Fibroblast of the conjunctiva (primary cell): ENCODE measurements around the gene DCBLD2.
A peak's percentile ranks its signal among the peaks of the same experiment; 100 is the strongest.

Experiments
- DNase-seq: peaks from one replicate; pipeline ENCODE4 v3.0.0-alpha.2; 2010; ENCODE audit warnings: low read depth

Gene DCBLD2

DNA sequence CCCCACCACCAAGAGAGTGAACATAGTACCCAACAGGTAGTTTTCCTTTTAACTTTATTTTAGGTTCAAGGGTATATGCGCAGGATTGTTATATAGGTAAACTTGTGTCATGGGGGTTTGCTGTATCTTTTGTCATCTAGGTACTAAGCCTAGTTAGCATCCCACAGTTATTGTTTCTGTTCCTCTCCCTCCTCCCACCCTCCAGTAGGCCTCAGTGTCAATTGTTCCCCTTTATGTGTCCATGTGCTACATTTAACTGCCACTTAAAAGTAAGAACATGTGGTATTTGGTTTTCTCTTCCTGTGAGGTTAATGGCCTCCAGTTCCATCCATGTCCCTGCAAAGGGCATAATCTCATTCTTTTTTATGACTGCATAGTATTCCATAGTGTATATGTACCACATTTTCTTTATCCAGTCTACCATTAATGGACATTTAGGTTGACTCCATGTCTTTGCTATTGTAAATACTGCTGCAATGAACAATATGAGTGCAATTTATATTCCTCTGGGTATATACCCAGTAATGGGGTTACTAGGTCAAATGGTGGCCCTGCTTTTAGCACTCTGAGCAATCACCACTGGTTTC, 72.2 kb downstream of the DCBLD2 start:
- DNase-seq, result no peak

DNA sequence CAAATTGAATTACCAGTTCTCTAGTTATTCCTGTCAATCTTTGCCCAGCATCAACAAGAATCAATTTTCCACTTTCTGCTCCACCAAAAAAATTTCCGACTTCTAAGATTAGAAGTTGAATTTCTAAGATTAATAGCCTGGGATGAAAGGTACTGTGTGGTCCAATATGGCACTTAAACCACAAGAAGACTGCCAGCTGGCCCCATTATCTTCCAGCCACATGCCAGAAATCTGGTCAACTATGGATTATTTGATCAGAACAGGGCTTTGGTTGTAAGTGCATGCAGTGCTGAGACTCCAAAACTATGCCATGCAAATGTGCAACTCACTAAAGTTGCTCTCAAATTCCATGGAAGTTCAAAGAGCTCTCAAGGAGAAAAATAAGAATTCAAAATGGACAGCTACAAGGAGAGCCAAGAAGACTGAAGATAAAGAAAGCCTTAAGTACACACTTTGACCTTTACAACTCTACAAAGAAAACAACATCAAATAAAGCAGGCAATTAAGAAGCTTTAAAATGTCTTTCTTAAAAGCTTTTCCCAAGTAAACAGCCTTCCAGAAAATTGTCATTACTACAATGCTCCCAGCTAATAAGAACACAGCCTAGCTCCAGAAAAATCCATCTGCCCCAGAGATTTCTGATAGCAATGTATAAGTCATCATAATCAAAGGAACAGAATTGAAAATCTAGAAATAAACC, 74.1 kb downstream of the DCBLD2 start:
- no peak for DNase-seq

DNA sequence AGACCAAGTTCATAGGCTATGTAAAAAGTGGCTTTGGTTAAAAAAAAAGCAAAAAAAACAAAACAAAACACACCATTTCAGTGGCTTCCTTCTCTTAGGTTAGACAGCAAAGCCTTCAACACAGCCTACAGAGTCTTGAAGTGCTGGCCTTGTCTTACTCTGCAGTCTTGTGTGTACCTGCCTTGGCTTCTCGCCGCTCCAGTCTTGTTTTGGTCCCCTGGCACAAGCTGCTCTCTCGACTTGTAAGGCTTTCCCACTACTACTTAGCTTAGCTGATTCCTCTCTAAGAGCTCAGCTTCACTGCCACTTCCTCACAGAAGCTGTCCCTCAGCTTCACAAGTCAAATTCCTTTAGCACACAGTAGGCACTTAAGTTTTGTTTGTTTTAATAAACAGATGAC, 75.4 kb downstream of the DCBLD2 start:
- DNase-seq, result no peak

GRCh38 chr3:98824256-98824655, 77.2 kb downstream of the DCBLD2 start:
- DNase-seq, result peak; percentile 16

- DNase-seq, result no peak
These were observed 77.7 kb downstream of the DCBLD2 start for GRCh38 chr3:98823791-98824190.

DNA sequence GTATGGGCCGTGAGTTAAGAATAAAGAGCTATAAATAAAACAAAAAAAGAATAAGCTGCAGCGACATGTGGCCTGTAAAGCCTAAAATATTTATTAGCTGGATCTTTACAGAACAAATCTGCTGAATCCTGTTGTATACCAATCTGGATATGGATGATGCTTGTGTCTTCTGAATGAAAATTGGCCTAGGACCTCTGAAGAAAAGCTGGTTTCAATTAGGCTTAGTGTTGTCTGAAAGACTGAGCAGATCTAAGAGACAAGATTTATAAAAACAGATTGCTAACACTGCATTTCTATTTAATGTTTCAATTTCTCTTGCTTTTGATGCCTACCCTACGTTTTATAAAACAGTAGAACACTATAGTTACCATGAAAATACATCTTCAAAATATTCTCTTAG, 80.4 kb downstream of the DCBLD2 start:
- no peak for DNase-seq

DNA sequence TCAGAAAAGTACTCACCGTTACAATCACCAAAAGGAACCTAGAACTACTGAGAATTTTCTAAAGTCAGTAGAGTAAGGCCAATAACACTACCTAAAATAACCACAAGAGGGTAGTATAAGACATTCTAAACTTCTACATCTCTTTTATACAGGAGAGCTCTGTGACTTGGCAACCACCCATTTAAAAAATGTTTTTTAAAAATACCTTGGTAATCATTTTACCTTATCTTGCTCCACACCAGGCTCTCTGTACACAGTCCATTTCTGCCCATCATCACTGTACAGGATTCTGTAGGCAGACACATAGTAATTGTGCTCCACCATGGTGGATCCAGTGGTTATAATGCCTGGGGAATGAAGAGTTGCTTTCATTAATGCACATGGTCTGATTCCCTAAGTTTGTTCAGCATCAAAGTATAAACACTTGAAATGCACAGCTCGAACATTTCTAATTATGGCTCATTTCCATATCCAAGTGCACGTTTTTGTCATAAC, 83.9 kb downstream of the DCBLD2 start:
- DNase-seq, result peak; percentile 34

- DNase-seq, result peak; percentile 35
These were observed 86.6 kb downstream of the DCBLD2 start for GRCh38 chr3:98814817-98815420.

- peak; percentile 28 for DNase-seq
These were observed 88.6 kb downstream of the DCBLD2 start for GRCh38 chr3:98812851-98813374.

DNA sequence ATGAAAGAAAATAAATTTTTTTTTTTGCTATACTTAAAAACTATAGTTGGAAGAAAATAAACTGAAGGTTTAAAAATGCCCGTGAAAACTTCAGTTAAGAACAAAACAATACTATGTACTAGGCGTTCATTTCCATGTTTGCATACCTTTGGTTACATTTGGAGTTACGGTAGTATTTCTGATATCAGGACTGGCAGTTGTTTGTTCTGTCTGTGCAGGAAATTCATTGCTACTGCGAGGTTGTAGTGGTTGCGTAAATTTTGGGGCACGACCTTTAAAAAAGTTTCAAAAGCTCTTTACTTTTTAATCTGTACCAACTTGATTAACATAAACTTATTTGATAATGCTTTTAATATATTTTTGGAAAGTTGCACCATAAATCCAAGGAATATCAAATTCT, 90.4 kb downstream of the DCBLD2 start:
- no peak for DNase-seq

DNA sequence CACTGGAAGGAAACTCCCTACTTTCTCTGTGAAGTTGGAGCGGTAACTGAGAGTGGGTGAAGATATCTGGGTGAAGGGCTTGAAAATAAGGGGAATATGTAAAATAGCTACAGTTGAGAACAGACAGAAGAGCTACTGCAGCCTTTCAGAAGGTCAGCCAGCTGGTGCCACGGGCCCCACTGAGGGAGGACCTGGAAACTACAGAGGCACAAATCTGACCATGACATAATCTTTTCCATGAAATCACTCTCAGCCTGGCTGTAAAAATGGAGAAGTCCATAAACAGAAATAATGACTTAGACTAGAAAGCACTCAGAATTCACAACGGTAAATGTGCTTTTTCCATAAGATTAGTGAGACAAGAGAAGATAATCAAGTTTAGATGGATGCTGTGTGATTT, 91.9 kb downstream of the DCBLD2 start:
- DNase-seq, result no peak

- DNase-seq, result no peak
These were observed 93.4 kb downstream of the DCBLD2 start for GRCh38 chr3:98808071-98808470.

DNA sequence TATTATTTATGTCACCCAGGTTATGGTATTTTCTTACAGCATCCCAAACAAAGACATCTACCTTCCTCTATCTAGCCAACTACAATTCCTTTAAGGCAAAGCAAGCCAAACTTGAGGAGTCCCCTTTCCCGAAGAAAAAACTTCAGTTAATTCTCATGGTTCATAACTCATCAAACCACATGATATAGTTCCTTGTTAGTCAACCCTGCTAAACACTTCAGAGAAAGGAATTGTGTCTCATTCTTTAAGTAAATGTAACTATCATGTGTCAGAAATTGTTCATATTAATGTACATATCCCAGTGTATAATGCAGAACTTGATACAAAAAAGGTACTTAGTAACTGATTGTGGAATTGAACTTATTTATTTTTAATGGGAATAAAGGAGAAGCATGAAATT, 93.9 kb downstream of the DCBLD2 start:
- no peak for DNase-seq

DNA sequence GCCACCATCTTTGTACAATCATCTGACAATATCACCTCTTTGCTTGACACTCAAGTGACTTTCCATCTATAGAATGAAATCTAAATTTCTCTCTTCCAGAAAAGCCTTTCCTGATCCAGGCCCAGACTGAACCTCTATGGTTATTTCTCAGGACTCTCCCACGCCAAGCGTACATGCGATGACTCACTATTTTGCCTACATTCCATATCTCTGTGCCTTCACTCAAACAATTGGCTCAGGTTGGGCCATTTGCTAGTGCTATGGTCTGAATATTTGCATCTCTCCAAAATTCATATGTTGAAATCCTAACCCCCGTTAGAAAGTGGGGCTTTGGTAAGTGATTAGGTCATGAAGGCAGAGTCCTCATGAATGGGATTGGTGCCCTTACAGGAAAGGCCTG, 94.5 kb downstream of the DCBLD2 start:
- DNase-seq, result no peak

DNA sequence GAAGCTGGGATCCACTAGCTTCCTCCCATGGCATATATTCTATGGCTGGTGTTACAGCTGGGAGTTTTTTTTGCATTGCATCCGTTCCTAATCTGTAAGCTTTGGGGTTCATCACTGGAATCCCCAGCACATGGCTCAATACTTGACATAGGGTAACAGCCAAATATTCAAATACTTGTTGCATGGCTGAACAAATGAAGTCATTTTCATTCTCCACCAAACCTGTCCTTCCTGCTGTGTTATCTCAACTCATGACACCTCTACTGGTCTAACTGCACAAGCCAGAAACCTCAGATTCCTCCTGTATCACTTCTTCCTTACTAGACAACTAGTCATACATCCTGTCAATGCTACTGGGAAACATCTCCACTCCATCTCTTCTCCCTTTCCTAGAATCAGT, 95.0 kb downstream of the DCBLD2 start:
- no peak for DNase-seq

DNA sequence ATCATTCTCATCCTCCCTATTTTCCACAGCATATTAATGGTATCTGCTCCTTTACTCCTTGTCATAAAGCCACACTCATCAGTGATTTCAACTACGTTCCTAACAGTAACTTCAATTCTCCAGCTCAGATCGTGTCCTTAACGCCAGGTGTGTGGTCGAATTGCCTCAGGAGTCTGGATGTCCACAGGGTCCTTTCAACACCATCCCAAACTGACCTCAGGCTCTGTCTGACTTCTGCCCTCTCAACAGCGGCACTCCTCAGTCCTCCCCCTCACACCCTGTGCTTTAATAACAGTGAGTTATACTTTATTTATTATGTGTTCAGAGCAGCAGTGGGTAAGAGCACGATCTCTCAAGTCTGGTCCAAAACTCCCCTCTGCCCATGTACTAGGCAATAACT, 95.9 kb downstream of the DCBLD2 start:
- no peak for DNase-seq

GRCh38 chr3:98801043-98801747, 100.3 kb downstream of the DCBLD2 start:
- DNase-seq, result no peak

- no peak for DNase-seq
These were observed 101.1 kb downstream of the DCBLD2 start for GRCh38 chr3:98800401-98800800.

- DNase-seq, result no peak
These were observed 102.0 kb downstream of the DCBLD2 start for GRCh38 chr3:98799479-98799878.

DNA sequence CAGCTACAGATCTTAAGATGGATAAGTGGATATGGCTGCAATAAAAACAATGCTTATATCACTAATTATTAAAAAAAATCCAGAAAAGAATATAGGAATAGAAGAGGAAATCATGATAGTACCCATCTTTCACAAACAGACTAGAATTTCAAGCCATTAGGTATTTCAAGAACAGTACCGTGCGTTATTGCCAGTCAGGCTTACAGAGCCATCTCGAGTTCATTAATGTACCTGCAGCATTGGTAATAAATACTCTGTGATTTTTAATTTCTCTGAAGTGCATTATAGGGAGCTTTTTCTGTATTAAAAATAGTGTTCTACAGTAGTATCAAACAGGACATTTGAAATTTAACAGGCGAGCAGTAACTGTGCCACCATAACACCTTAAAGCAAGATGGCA, 102.7 kb downstream of the DCBLD2 start:
- DNase-seq, result no peak

DNA sequence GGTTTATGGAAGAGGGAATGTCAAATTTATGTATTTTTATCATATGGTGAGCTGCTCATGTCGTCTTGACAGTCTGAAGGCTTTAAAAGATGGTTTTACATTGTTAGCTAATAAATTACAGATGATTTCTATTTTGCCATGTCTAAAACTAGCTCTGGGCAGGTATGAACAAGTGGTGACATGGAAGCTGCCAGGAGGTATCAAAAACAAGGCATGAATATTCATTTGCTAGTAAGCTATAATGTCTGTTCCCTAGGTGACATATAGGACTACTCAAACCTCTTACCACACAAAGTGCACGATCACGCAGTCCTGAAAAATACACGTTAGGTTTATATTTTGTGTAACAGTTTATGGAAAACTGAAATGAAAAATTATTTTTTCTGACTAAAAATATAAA, 103.6 kb downstream of the DCBLD2 start:
- DNase-seq, result no peak

DNA sequence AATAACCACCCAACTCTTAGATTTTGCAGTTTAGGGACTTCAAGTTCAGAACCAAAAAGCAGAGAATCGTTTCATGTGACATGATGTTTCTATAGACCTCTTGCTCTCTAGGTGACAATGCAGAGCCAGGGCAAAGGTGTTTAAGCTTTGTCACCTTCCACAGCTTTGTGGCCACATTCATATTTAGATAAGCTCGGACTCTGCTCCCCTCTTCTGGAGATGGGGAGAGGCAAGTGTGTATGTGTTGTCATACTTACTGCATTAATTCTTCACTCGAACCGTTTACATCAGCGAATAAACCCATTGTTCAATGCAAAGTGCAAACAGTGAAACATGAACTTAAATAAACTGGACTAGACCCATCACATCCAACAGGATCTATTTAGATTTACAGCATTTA, 105.2 kb downstream of the DCBLD2 start:
- DNase-seq, result no peak

- DNase-seq, result no peak
These were observed 107.5 kb downstream of the DCBLD2 start for GRCh38 chr3:98793971-98794370.
